Midbrain (tissue), 1 donor: Measurements from ENCODE around the gene BBIP1.

Source experiments
- DNase-seq: peaks from one replicate; lab custom pipeline; 2025; lab: John Stamatoyannopoulos, UW

The BBIP1 gene

DNA sequence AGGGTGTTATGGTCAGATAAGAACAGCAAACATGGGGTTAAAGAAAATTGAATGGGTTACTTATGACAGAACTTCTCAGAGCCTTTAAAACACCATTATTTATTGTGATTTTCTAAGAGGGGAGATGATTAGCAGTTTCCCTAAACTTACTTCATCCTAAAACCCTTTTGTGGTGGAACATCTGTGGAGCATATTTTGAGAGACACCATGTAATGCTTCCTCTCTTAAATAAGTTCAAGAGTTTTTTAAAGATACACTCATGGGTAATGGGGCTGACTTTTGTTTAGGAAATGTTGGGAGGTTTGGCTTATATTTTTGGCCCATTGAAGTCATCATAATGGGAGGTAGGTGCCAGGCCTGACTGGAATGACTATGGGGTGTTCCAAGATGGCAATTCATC is 55.6 kb downstream of the BBIP1 start:
- no peak for DNase-seq

GRCh38 chr10:110862961-110863360 is 56.0 kb downstream of the BBIP1 start:
- DNase-seq, result no peak

DNA sequence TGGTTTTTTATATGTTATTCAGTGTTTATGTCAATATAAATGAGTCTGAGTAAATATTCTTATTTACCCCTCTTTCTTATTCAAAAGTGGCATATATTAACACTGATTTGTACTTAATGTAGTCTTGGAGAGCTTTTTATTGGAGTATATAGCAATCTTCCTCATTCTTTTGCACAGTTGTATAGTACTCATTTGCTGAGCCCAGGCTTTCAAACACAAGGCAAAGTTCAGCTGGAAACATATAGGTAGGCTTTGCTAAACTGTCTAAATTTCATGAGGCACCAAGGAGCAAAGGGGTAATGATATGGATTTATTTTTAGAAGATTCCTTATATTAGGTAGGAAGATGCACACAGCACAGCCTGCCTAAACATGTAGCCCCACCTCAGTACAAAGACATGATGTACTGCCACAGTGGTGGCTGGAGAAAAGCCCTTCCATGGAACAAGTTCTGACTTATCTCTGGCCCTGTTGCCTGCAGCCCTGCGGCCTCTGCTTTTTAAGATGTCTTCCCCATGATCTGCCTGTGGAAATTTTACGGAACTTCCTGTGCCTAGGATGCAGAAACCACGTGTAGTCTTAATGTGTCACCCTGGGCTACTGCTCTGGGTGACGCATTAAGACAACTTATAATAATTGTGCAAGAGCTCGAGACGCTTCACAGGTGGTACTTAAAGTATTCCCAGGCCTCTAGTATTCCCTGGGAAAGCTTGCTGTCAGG is 56.9 kb downstream of the BBIP1 start:
- no peak for DNase-seq

GRCh38 chr10:110861476-110861875 is 57.5 kb downstream of the BBIP1 start:
- no peak for DNase-seq

GRCh38 chr10:110860576-110861241 is 58.3 kb downstream of the BBIP1 start:
- no peak for DNase-seq

GRCh38 chr10:110859973-110860376 is 59.0 kb downstream of the BBIP1 start:
- DNase-seq, result peak; percentile 27

GRCh38 chr10:110859206-110859972 is 59.6 kb downstream of the BBIP1 start:
- DNase-seq, result no peak

GRCh38 chr10:110858297-110858934 is 60.6 kb downstream of the BBIP1 start:
- no peak for DNase-seq

DNA sequence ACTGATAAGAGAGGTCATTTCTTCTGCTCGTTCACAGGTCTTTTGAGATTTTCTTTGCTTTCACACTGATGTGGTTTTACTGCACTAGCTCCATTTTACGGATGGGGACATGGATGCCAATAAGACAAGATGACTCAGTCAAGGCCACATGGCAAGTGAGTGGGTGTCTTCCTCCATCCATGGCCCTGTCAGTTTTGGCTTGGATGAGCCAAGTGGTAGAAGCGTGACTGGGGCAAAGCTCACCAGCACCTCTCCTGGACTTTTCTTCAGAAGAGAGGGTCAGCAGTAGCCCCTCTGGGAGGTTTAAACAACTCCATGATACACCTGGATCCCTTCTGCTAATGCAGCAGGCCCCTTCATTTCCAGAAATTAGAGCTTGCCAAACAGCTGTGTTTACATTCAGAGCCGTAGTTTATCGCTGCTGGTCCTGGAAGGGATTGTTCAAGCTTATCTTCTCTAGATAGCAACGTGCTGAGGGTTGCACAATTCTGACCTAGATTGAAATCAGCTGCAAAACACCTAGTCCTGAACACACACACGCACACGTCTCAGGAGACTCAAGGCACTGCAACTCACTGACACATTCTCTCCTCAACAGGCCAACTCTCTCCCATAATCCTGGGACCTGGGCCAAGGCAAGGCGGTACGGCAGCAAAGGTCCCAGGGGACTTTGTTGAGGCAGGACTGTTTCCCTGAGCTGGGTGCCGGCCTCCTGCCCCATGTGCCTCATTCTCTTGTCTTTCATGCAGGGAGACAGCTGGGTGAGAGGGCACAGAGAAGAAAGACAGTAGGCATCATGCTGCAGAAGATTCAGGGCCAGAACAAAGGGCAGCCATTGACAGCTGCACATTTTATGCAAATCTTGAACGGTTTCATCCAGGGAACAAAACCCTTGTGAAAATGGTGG is 61.5 kb downstream of the BBIP1 start:
- DNase-seq, result peak; percentile 43

DNA sequence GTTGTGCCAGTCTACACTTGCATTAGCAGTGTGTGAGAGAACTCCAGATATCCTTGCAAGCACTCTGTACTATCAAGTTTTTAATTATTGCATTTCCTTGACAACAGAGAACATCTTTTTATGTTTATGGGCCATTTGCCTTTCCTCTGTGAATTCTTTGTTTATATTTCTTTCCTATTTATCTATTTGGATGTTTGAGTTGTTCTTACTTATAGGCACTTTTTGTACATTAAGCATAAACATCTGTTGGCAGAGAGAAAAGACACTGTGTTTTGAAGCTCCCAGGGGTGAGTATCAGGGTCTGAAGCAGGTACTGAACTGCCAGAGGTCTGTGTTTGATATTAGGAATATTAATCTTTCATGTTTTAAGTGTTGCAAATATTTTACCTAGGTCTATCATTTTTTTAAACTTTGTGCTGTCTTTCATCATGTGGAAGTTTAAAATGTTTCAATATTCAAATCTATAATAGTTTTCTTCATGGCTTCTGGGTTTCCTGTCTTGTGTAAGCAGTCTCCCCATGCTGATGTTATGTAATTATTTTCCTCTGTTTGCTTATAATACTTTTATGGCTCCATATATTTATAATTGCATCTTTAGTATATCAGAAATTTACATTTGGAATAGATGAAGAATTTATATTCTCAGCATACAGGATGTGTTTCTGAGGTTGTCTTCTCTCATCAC is 64.9 kb downstream of the BBIP1 start:
- DNase-seq, result no peak

DNA sequence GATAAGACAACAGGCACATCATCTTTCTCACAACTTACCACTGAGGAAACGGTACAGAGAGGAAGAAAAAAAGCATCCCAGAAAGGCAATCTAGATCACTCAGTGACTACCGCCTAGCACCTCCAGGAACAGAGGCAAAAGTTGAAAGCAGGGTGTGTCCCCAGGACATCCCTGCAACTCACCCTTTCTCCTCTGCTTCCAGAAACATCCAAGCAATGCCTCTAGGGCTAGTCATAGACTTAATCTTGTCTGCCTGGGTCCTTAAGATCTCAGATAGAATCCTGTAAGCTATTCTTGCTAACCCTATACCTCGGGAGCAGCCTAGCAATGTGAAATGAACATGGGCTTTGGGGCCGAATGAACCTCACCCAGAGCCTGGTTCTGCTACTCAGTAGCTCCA is 66.0 kb downstream of the BBIP1 start:
- DNase-seq, result no peak

DNA sequence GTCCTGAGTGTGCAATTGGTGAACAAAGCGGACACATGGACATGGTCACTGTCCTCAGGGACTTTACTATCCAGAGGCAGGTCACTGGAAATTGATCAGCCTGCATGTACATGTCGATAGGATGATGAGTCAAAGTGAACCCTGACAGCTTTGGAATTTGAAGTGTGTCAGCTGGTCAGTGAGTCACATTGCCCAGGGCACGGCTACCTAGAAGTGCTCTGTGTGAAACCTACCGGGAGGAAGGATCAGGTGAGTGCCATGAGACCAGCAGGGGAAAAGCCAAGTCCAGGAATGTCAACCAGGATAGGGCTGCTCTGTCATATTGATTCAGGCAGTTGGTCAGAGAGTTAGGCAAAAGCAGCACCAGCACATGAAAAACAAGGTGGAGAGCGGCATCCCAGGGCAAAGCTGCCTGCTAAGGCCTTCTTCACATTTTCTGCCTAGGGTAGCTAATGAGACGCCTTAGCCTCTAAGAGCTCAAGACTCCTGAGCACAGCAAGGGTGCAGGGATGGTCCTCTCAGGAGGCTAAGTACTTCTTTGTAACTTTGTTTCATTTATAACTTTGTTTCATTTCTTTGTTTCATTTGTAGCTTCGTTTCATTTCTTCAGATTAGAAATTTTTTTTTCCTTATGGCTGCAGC is 66.6 kb downstream of the BBIP1 start:
- no peak for DNase-seq

- no peak for DNase-seq
Measured at GRCh38 chr10:110851020-110851612, 67.9 kb downstream of the BBIP1 start.

- DNase-seq, result no peak
Measured at GRCh38 chr10:110850099-110850498, 68.9 kb downstream of the BBIP1 start.
